HUES64 (cell line): Measurements from ENCODE around the gene MRPL50.

Experiments used
- H3K27ac ChIP-seq: 2 replicates; pipeline ENCODE4 v1.7.0; 2013; ENCODE audit warnings: low read depth, low read length, inconsistent platforms
- H3K27me3 ChIP-seq: 2 replicates; pipeline ENCODE4 v1.6.1; 2013; ENCODE audit warnings: mild to moderate bottlenecking, low read length; ENCODE audit not compliant: insufficient read depth
- H3K36me3 ChIP-seq: 2 replicates; pipeline ENCODE4 v1.6.1; 2013; ENCODE audit warnings: mild to moderate bottlenecking, low read length; ENCODE audit not compliant: insufficient read depth
- H3K4me1 ChIP-seq: 2 replicates; pipeline ENCODE4 v1.6.1; 2013; ENCODE audit warnings: mild to moderate bottlenecking, low read length, moderate library complexity; ENCODE audit not compliant: insufficient read depth
- H3K4me3 ChIP-seq: 2 replicates; pipeline ENCODE4 v1.5.1; 2013; ENCODE audit warnings: mild to moderate bottlenecking, low read length, moderate library complexity
- H3K9ac ChIP-seq: 2 replicates; pipeline ENCODE4 v1.6.1; 2013; ENCODE audit warnings: mild to moderate bottlenecking, low read depth, low read length
- H3K9me3 ChIP-seq: 2 replicates; pipeline ENCODE4 v1.6.1; 2013; ENCODE audit warnings: low read depth, low read length; ENCODE audit not compliant: insufficient read depth
- WGBS: fragments of 150-250, 120-280 bp; methylation state at CpG from one replicate; pipeline ENCODE4 v1.1.7; 2013; ENCODE audit warnings: missing lambda C conversion rate; 5-methylcytosine and 5-hydroxymethylcytosine counted together

MRPL50 gene

GRCh38 chr9:101433229-101433628, 34.8 kb upstream of the MRPL50 start:
- H3K36me3 ChIP-seq: no peaks in the 10 kb centered on the region
- H3K4me1 ChIP-seq: no peaks in the 10 kb centered on the region
- no peaks in the 10 kb centered on the region for H3K9me3 ChIP-seq
- no peak overlapping the region for H3K4me3 ChIP-seq
- no peak overlapping the region for H3K9ac ChIP-seq
- H3K27me3 ChIP-seq: no peaks in the 10 kb centered on the region
- WGBS: 96% methylated on average over 3 of the region's 3 CpGs
- no peak overlapping the region for H3K27ac ChIP-seq

- WGBS: no CpG with 5 or more reads among the region's 1 CpG
- H3K4me1 ChIP-seq: no peaks in the 10 kb centered on the region
Measured at GRCh38 chr9:101432740-101433139, 34.3 kb upstream of the MRPL50 start.

GRCh38 chr9:101432171-101432570, 33.8 kb upstream of the MRPL50 start:
- H3K36me3 ChIP-seq: no peaks in the 10 kb centered on the region
- no peak overlapping the region for H3K9ac ChIP-seq
- H3K4me1 ChIP-seq: no peaks in the 10 kb centered on the region
- H3K27me3 ChIP-seq: no peaks in the 10 kb centered on the region
- H3K27ac ChIP-seq: no peak overlapping the region
- H3K4me3 ChIP-seq: no peak overlapping the region
- no peaks in the 10 kb centered on the region for H3K9me3 ChIP-seq

More at GRCh38 chr9:101432740-101433139, 34.3 kb upstream of the MRPL50 start:
- no peak overlapping the region for H3K9ac ChIP-seq
- H3K27ac ChIP-seq: no peak overlapping the region
- no peak overlapping the region for H3K4me3 ChIP-seq
- no peaks in the 10 kb centered on the region for H3K9me3 ChIP-seq
- H3K27me3 ChIP-seq: no peaks in the 10 kb centered on the region
- H3K36me3 ChIP-seq: no peaks in the 10 kb centered on the region

GRCh38 chr9:101429736-101430135, 31.3 kb upstream of the MRPL50 start:
- Histone ChIP-seq H3K36me3 (no peaks in the 10 kb centered on the region), H3K9me3 (no peaks in the 10 kb centered on the region), H3K4me3 (no peak overlapping the region), H3K4me1 (no peaks in the 10 kb centered on the region), H3K27me3 (no peaks in the 10 kb centered on the region), H3K9ac (no peak overlapping the region), H3K27ac (no peak overlapping the region)
- WGBS: 91% methylated on average over 7 of the region's 7 CpGs

GRCh38 chr9:101428909-101429308, 30.5 kb upstream of the MRPL50 start:
- no peak overlapping the region for H3K4me3 ChIP-seq
- no peaks in the 10 kb centered on the region for H3K27me3 ChIP-seq
- H3K9ac ChIP-seq: no peak overlapping the region
- no peaks in the 10 kb centered on the region for H3K9me3 ChIP-seq
- H3K4me1 ChIP-seq: no peaks in the 10 kb centered on the region
- WGBS: 89% methylated on average over 2 of the region's 3 CpGs
- H3K36me3 ChIP-seq: no peaks in the 10 kb centered on the region
- H3K27ac ChIP-seq: no peak overlapping the region

- 89% methylated on average over 3 of the region's 3 CpGs for WGBS
- H3K4me3 ChIP-seq: no peak overlapping the region
- H3K4me1 ChIP-seq: no peaks in the 10 kb centered on the region
- no peak overlapping the region for H3K9ac ChIP-seq
- H3K27me3 ChIP-seq: no peaks in the 10 kb centered on the region
- H3K27ac ChIP-seq: no peak overlapping the region
- H3K9me3 ChIP-seq: no peaks in the 10 kb centered on the region
- H3K36me3 ChIP-seq: no peaks in the 10 kb centered on the region
Measured at GRCh38 chr9:101427957-101428655, 29.7 kb upstream of the MRPL50 start.

- Histone ChIP-seq H3K9ac (no peak overlapping the region), H3K27ac (no peak overlapping the region), H3K9me3 (no peaks in the 10 kb centered on the region), H3K36me3 (no peaks in the 10 kb centered on the region), H3K4me1 (no peaks in the 10 kb centered on the region), H3K27me3 (no peaks in the 10 kb centered on the region), H3K4me3 (no peak overlapping the region)
- 94% methylated on average over 8 of the region's 8 CpGs for WGBS
Measured at GRCh38 chr9:101427358-101427757, 28.9 kb upstream of the MRPL50 start.

- H3K27ac ChIP-seq: no peak overlapping the region
- no peak overlapping the region for H3K9ac ChIP-seq
- H3K27me3 ChIP-seq: no peaks in the 10 kb centered on the region
- 88% methylated on average over 5 of the region's 5 CpGs for WGBS
- H3K4me1 ChIP-seq: no peaks in the 10 kb centered on the region
- no peaks in the 10 kb centered on the region for H3K9me3 ChIP-seq
- no peak overlapping the region for H3K4me3 ChIP-seq
- H3K36me3 ChIP-seq: no peaks in the 10 kb centered on the region
Measured at GRCh38 chr9:101421653-101422065, 23.2 kb upstream of the MRPL50 start.

- H3K36me3 ChIP-seq: no peaks in the 10 kb centered on the region
- H3K4me1 ChIP-seq: no peaks in the 10 kb centered on the region
- no peak overlapping the region for H3K4me3 ChIP-seq
- no peaks in the 10 kb centered on the region for H3K27me3 ChIP-seq
- H3K27ac ChIP-seq: no peak overlapping the region
- no peaks in the 10 kb centered on the region for H3K9me3 ChIP-seq
- 97% methylated on average over 2 of the region's 2 CpGs for WGBS
- no peak overlapping the region for H3K9ac ChIP-seq
Measured at GRCh38 chr9:101419863-101420262, 21.4 kb upstream of the MRPL50 start.

GRCh38 chr9:101418518-101419430, 20.4 kb upstream of the MRPL50 start:
- H3K9ac ChIP-seq: no peak overlapping the region
- H3K36me3 ChIP-seq: 0 out of 2 replicates have a peak, but pooled peaks cover under 1% of the 10 kb centered on the region
- 93% methylated on average over 7 of the region's 7 CpGs for WGBS
- no peak overlapping the region for H3K27ac ChIP-seq
- H3K27me3 ChIP-seq: no peaks in the 10 kb centered on the region
- no peaks in the 10 kb centered on the region for H3K9me3 ChIP-seq
- no peak overlapping the region for H3K4me3 ChIP-seq
- no peaks in the 10 kb centered on the region for H3K4me1 ChIP-seq

- H3K27me3 ChIP-seq: no peaks in the 10 kb centered on the region
- 0 out of 2 replicates have a peak, but pooled peaks cover 2% of the 10 kb centered on the region for H3K36me3 ChIP-seq
- H3K4me1 ChIP-seq: no peaks in the 10 kb centered on the region
- no peaks in the 10 kb centered on the region for H3K9me3 ChIP-seq
- no peak overlapping the region for H3K9ac ChIP-seq
- H3K4me3 ChIP-seq: no peak overlapping the region
- no peak overlapping the region for H3K27ac ChIP-seq
Measured at GRCh38 chr9:101417977-101418376, 19.6 kb upstream of the MRPL50 start.
